D721Med (cell line): Measurements from ENCODE around the gene CNN3.

Experiments used
- DNase-seq: peaks from one replicate; pipeline ENCODE4 v3.0.0; 2011; ENCODE audit warnings: low spot score; ENCODE audit not compliant: insufficient read length
- FAIRE-seq: peaks from 2 replicates; lab custom pipeline; 2011; peaks lifted over from hg19 to GRCh38; lab: Jason Lieb, UNC
- CTCF ChIP-seq: IDR thresholded peaks from 2 replicates; pipeline ENCODE4 v1.5.1; 2012; ENCODE audit warnings: mild to moderate bottlenecking, control low read depth; ENCODE audit not compliant: insufficient read depth; ENCODE audit errors: missing control alignments

CNN3 gene

GRCh38 chr1:94858276-94858675 is 68.6 kb downstream of the CNN3 start:
- TF ChIP-seq CTCF: no peak
- DNase-seq (no peak), FAIRE-seq (no peak)

- DNase-seq (no peak), FAIRE-seq (no peak)
- TF ChIP-seq CTCF: no peak
Measured at GRCh38 chr1:94856868-94857267, 70.0 kb downstream of the CNN3 start.

GRCh38 chr1:94856004-94856403 is 70.9 kb downstream of the CNN3 start:
- no peak for TF ChIP-seq CTCF
- no peak for DNase-seq
- no peak for FAIRE-seq

- no peak for TF ChIP-seq CTCF
- DNase-seq: no peak
- no peak for FAIRE-seq
Measured at GRCh38 chr1:94855307-94855700, 71.6 kb downstream of the CNN3 start.

- peak; percentile 89 for TF ChIP-seq CTCF
- FAIRE-seq: peak; percentile 95
Measured at GRCh38 chr1:94854458-94855306, 72.2 kb downstream of the CNN3 start.

GRCh38 chr1:94852788-94853187 is 74.1 kb downstream of the CNN3 start:
- no peak for DNase-seq
- FAIRE-seq: no peak
- no peak for TF ChIP-seq CTCF

More at GRCh38 chr1:94854458-94855306, 72.2 kb downstream of the CNN3 start:
- DNase-seq: peak; percentile 53

GRCh38 chr1:94851571-94851970 is 75.3 kb downstream of the CNN3 start:
- DNase-seq (no peak), FAIRE-seq (no peak)
- no peak for TF ChIP-seq CTCF
